ENCODE data around the gene LARP1.

- TF ChIP-seq POU6F1 (CRISPR knock-in tag; IDR thresholded peaks at IDR 0.05; ENCODE audit: borderline replicate concordance, low read depth), result no peak
- no peak for TF ChIP-seq ZNF8 (CRISPR knock-in tag; IDR thresholded peaks at IDR 0.05)
- no peak for TF ChIP-seq ZNF565 (CRISPR knock-in tag; conservative IDR thresholded peaks at IDR 0.05; ENCODE audit: low read depth)
- TF ChIP-seq RARB (CRISPR knock-in tag; IDR thresholded peaks at IDR 0.05), result no peak
- no peak for TF ChIP-seq ISL1 (CRISPR knock-in tag; IDR thresholded peaks at IDR 0.05)
- no peak for TF ChIP-seq BACH2 (CRISPR knock-in tag; IDR thresholded peaks at IDR 0.05; ENCODE audit: borderline replicate concordance)
- no peak for TF ChIP-seq CREB5 (CRISPR knock-in tag; IDR thresholded peaks at IDR 0.05; ENCODE audit: low read depth)
- TF ChIP-seq ARNTL (CRISPR knock-in tag; IDR thresholded peaks at IDR 0.05; ENCODE audit: borderline replicate concordance, low read depth), result no peak
- TF ChIP-seq TCF4 (CRISPR knock-in tag; IDR thresholded peaks at IDR 0.05; ENCODE audit: borderline replicate concordance), result no peak
- TF ChIP-seq PATZ1 (CRISPR knock-in tag; IDR thresholded peaks at IDR 0.05; ENCODE audit: borderline replicate concordance), result no peak
- no peak for TF ChIP-seq ZFP30 (CRISPR knock-in tag; IDR thresholded peaks at IDR 0.05)
- no peak for TF ChIP-seq PPARA (CRISPR knock-in tag; IDR thresholded peaks at IDR 0.05; ENCODE audit: borderline replicate concordance)
- TF ChIP-seq OSR1 (CRISPR knock-in tag; IDR thresholded peaks at IDR 0.05), result no peak
Measured at GRCh38 chr5:154862766-154863165, 107.6 kb downstream of the LARP1 start.
